Measurements from ENCODE around the gene DNAH5.
"Not testable (repeated sequence)": the region's sequence is repeated elsewhere in the genome, so short reads cannot be mapped to it uniquely, and the experiment has no call there.

DNAH5 gene

DNA sequence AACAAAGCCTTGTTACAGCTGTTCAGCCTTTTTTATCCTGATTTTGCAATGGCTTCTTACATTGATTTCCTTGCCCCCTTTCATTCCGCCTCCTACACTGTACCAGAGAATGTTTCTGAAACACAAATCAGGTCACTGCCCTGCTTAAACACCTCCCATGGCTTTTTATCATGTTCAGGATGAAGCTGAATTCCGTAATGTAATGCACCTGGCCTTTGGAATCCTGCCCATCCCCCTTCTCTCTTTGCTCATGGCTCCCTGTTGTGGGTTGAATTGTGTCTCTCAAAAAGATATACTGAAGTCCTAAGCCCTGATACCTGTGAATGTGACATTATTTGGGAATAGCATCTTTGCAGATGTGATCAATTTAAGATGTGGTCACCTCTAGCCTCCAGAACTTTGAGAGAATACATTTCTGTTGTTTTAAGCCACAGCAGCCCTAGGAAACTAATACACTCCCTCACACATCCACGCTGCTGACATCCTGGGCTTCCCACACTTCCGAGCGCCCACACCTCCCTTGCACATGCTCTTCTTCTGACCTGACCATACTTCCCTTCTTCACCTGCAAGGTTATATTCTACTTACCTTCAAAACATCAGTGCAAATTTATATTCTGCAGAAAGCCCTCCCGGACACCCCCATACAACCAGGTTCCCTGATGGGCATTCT is 101.2 kb downstream of the DNAH5 start:
- Histone ChIP-seq H3K27ac (ENCODE audit: low read depth, low read length) (peak overlapping the region; percentile 12), H3K9ac (ENCODE audit: low read depth, low read length) (no peak overlapping the region), H3K4me1 (ENCODE audit: control insufficient read depth, insufficient read depth, low read length) (peaks cover 15% of the 10 kb centered on the region), H3K27me3 (ENCODE audit: control insufficient read depth, insufficient read depth, low read length) (no peaks in the 10 kb centered on the region), H3K36me3 (ENCODE audit: control insufficient read depth, insufficient read depth, low read length) (no peaks in the 10 kb centered on the region), H3K9me3 (ENCODE audit: control insufficient read depth, insufficient read depth, low read length) (no peaks in the 10 kb centered on the region), H3K4me3 (ENCODE audit: low read depth, low read length) (no peak overlapping the region)

DNA sequence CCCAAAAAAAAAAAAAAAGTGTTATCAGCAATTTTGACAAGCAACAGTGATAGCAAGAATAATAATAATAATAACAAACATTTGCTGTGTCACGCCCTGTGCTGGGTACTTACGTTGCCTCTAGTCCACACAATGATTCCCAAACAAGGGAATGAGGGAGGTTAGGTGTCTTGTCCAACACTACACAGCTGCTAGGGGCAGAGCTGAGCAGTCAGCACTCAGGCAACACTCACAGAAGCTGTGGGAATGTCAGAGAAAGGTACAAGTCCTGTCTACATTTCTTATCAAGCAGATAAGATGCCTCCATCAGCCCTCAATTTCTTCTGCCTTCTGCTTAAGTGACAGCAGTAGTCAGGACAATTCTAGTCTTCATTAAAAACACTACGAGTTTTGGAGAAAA is 111.0 kb downstream of the DNAH5 start:
- Histone ChIP-seq H3K4me3 (ENCODE audit: low read depth, low read length) (no peak overlapping the region), H3K4me1 (ENCODE audit: control insufficient read depth, insufficient read depth, low read length) (peaks cover 6% of the 10 kb centered on the region; the same call in 1 of the 2 replicates), H3K9me3 (ENCODE audit: control insufficient read depth, insufficient read depth, low read length) (peaks cover 5% of the 10 kb centered on the region; the same call in 1 of the 2 replicates), H3K9ac (ENCODE audit: low read depth, low read length) (no peak overlapping the region), H3K27me3 (ENCODE audit: control insufficient read depth, insufficient read depth, low read length) (no peaks in the 10 kb centered on the region), H3K36me3 (ENCODE audit: control insufficient read depth, insufficient read depth, low read length) (no peaks in the 10 kb centered on the region), H3K27ac (ENCODE audit: low read depth, low read length) (no peak overlapping the region)

GRCh38 chr5:13831351-13831750 is 113.1 kb downstream of the DNAH5 start:
- H3K4me1 ChIP-seq (ENCODE audit: control insufficient read depth, insufficient read depth, low read length) = peaks cover 6% of the 10 kb centered on the region; the same call in 1 of the 2 replicates
- H3K4me3 ChIP-seq (ENCODE audit: low read depth, low read length) = no peak overlapping the region
- peaks cover 12% of the 10 kb centered on the region for H3K9me3 ChIP-seq (ENCODE audit: control insufficient read depth, insufficient read depth, low read length)
- no peaks in the 10 kb centered on the region for H3K27me3 ChIP-seq (ENCODE audit: control insufficient read depth, insufficient read depth, low read length)
- no peaks in the 10 kb centered on the region for H3K36me3 ChIP-seq (ENCODE audit: control insufficient read depth, insufficient read depth, low read length)
- H3K27ac ChIP-seq (ENCODE audit: low read depth, low read length) = no peak overlapping the region
- H3K9ac ChIP-seq (ENCODE audit: low read depth, low read length) = no peak overlapping the region

DNA sequence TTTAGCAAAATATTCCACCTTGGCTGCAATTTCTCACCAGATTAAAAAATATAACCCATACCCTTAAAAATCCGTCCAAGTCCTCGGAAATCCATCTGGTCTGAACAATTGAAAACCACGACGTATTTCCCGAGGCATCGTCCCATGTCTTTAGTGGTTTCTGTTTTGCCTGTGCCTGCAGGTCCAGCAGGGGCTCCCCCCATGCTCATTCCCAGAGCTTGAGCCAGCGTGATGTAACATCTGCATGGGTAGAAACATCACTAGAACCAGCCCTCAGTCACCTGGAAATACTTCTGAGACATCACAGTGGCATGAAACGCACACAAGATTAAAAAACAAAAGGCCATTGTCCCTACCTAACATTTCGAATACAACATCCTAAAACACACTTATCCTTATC is 114.0 kb downstream of the DNAH5 start:
- H3K4me1 ChIP-seq (ENCODE audit: control insufficient read depth, insufficient read depth, low read length) = peaks cover 3% of the 10 kb centered on the region; the same call in 1 of the 2 replicates
- no peaks in the 10 kb centered on the region for H3K36me3 ChIP-seq (ENCODE audit: control insufficient read depth, insufficient read depth, low read length)
- H3K9me3 ChIP-seq (ENCODE audit: control insufficient read depth, insufficient read depth, low read length) = peaks cover 8% of the 10 kb centered on the region
- H3K27me3 ChIP-seq (ENCODE audit: control insufficient read depth, insufficient read depth, low read length) = no peaks in the 10 kb centered on the region
- no peak overlapping the region for H3K27ac ChIP-seq (ENCODE audit: low read depth, low read length)
- no peak overlapping the region for H3K9ac ChIP-seq (ENCODE audit: low read depth, low read length)
- no peak overlapping the region for H3K4me3 ChIP-seq (ENCODE audit: low read depth, low read length)

DNA sequence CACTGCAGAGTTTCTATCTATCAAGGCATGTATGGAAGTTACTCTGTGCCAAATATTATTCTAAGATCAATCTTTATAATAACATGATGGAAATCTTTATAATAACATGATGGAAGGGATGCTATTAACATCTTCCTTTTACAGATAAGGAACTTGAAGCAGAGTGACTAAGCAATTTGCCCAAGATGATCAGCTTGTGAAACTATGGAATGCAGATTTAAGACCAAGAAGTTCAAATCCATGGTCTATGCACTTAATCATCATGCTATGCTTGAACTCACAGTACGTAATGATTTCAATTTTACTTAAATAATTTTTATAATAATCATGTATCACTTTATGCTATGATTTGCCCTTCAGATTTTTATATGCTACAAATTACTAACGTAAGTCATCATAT is 123.1 kb downstream of the DNAH5 start:
- Histone ChIP-seq H3K27me3 (ENCODE audit: control insufficient read depth, insufficient read depth, low read length) (no peaks in the 10 kb centered on the region), H3K36me3 (ENCODE audit: control insufficient read depth, insufficient read depth, low read length) (no peaks in the 10 kb centered on the region), H3K4me1 (ENCODE audit: control insufficient read depth, insufficient read depth, low read length) (no peaks in the 10 kb centered on the region), H3K9me3 (ENCODE audit: control insufficient read depth, insufficient read depth, low read length) (no peaks in the 10 kb centered on the region), H3K9ac (ENCODE audit: low read depth, low read length) (no peak overlapping the region), H3K27ac (ENCODE audit: low read depth, low read length) (no peak overlapping the region), H3K4me3 (ENCODE audit: low read depth, low read length) (no peak overlapping the region)

GRCh38 chr5:13816126-13816525 is 128.4 kb downstream of the DNAH5 start:
- no peak overlapping the region for H3K4me3 ChIP-seq (ENCODE audit: low read depth, low read length)
- H3K9me3 ChIP-seq (ENCODE audit: control insufficient read depth, insufficient read depth, low read length) = no peaks in the 10 kb centered on the region
- no peak overlapping the region for H3K27ac ChIP-seq (ENCODE audit: low read depth, low read length)
- H3K36me3 ChIP-seq (ENCODE audit: control insufficient read depth, insufficient read depth, low read length) = no peaks in the 10 kb centered on the region
- no peaks in the 10 kb centered on the region for H3K27me3 ChIP-seq (ENCODE audit: control insufficient read depth, insufficient read depth, low read length)
- no peak overlapping the region for H3K9ac ChIP-seq (ENCODE audit: low read depth, low read length)
- H3K4me1 ChIP-seq (ENCODE audit: control insufficient read depth, insufficient read depth, low read length) = no peaks in the 10 kb centered on the region

DNA sequence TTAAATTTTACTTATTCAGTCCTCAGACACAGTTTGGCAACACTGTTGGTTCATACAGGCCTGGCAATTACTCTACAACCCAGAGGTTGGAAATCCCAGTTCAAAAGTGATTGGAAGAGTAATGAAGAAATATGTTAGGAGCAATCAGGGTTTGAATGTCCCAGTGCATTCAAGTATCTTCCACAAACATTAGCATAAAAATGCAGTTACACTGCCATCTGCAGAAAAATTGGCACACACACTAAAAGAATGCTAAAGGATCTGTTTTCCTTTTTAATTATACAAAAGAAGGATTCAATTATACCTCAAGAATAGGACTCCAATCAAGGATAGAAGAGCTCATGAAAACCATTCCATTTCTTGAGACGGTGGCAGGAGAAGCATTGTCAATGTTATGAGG is 130.2 kb downstream of the DNAH5 start:
- H3K36me3 ChIP-seq (ENCODE audit: control insufficient read depth, insufficient read depth, low read length) = no peaks in the 10 kb centered on the region
- no peaks in the 10 kb centered on the region for H3K9me3 ChIP-seq (ENCODE audit: control insufficient read depth, insufficient read depth, low read length)
- H3K27me3 ChIP-seq (ENCODE audit: control insufficient read depth, insufficient read depth, low read length) = no peaks in the 10 kb centered on the region
- H3K27ac ChIP-seq (ENCODE audit: low read depth, low read length) = no peak overlapping the region
- no peak overlapping the region for H3K4me3 ChIP-seq (ENCODE audit: low read depth, low read length)
- H3K4me1 ChIP-seq (ENCODE audit: control insufficient read depth, insufficient read depth, low read length) = no peaks in the 10 kb centered on the region
- no peak overlapping the region for H3K9ac ChIP-seq (ENCODE audit: low read depth, low read length)

- Histone ChIP-seq H3K27me3 (ENCODE audit: control insufficient read depth, insufficient read depth, low read length) (no peaks in the 10 kb centered on the region), H3K4me3 (ENCODE audit: low read depth, low read length) (no peak overlapping the region), H3K9me3 (ENCODE audit: control insufficient read depth, insufficient read depth, low read length) (0 out of 2 replicates have a peak, but pooled peaks cover 3% of the 10 kb centered on the region), H3K27ac (ENCODE audit: low read depth, low read length) (no peak overlapping the region), H3K36me3 (ENCODE audit: control insufficient read depth, insufficient read depth, low read length) (no peaks in the 10 kb centered on the region), H3K9ac (ENCODE audit: low read depth, low read length) (no peak overlapping the region), H3K4me1 (ENCODE audit: control insufficient read depth, insufficient read depth, low read length) (no peaks in the 10 kb centered on the region)
These were observed 134.6 kb downstream of the DNAH5 start for GRCh38 chr5:13809921-13810320.

DNA sequence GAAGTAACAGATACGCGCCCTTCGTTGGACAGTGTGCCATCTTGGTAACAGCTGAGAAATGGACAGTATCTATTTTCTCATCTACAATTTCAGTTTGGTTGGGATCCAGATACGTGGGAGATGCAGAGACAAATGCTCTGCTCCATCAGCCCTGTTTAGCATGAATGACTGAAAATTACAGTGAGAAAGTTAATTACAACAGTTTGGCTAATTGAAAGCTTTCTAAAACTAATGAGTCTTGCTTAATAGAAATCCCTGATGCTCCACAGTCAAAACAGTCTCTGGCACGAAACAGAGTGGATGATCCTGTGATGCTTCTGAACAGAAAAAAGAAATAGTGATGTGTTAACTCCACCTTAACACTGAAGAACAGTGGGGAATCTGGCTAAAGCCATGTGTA is 140.2 kb downstream of the DNAH5 start:
- Histone ChIP-seq H3K27ac (ENCODE audit: low read depth, low read length) (no peak overlapping the region), H3K9ac (ENCODE audit: low read depth, low read length) (no peak overlapping the region)

GRCh38 chr5:13798569-13798968 is 145.9 kb downstream of the DNAH5 start:
- H3K4me3 ChIP-seq (ENCODE audit: low read depth, low read length); H3K9me3 ChIP-seq (ENCODE audit: control insufficient read depth, insufficient read depth, low read length); H3K27ac ChIP-seq (ENCODE audit: low read depth, low read length); H3K4me1 ChIP-seq (ENCODE audit: control insufficient read depth, insufficient read depth, low read length); H3K36me3 ChIP-seq (ENCODE audit: control insufficient read depth, insufficient read depth, low read length); H3K27me3 ChIP-seq (ENCODE audit: control insufficient read depth, insufficient read depth, low read length); H3K9ac ChIP-seq (ENCODE audit: low read depth, low read length): not testable (repeated sequence)

More for the DNA sequence above, 140.2 kb downstream of the DNAH5 start:
- Histone ChIP-seq H3K9me3 (ENCODE audit: control insufficient read depth, insufficient read depth, low read length) (0 out of 2 replicates have a peak, but pooled peaks cover 3% of the 10 kb centered on the region), H3K4me3 (ENCODE audit: low read depth, low read length) (no peak overlapping the region), H3K27me3 (ENCODE audit: control insufficient read depth, insufficient read depth, low read length) (no peaks in the 10 kb centered on the region), H3K36me3 (ENCODE audit: control insufficient read depth, insufficient read depth, low read length) (no peaks in the 10 kb centered on the region), H3K4me1 (ENCODE audit: control insufficient read depth, insufficient read depth, low read length) (no peaks in the 10 kb centered on the region)

DNA sequence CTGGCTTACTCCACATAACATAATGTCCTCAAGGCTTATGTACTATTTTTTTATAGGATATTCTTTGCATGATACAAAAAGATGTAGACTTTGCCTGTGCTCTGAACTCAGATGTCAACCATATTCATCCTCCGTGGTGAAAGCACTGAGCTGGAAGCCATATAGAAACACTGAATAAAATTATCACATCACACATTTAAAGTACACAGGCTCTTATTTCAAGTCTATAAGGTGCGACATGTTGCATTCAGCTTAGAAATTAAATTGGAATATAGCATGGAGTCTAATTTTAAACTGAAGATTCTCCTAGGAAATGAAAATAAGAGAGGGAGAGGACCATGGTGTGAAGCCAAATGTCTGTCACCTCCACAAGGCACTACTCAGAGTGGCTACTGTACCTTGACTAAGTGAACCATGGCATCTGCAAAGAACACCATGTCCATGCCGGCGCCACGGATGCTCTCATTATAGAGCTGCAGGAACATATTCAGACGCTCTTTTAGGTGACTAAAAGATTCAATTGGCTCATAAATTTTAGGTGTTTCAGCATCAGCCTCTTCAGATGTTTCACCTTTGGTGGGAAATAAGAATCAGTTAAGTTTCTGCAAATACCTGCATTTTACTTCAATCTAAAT is 158.6 kb downstream of the DNAH5 start:
- H3K27ac ChIP-seq (ENCODE audit: low read depth, low read length) = no peak overlapping the region
- no peaks in the 10 kb centered on the region for H3K27me3 ChIP-seq (ENCODE audit: control insufficient read depth, insufficient read depth, low read length)
- no peaks in the 10 kb centered on the region for H3K36me3 ChIP-seq (ENCODE audit: control insufficient read depth, insufficient read depth, low read length)
- no peak overlapping the region for H3K9ac ChIP-seq (ENCODE audit: low read depth, low read length)
- H3K4me3 ChIP-seq (ENCODE audit: low read depth, low read length) = no peak overlapping the region
- no peaks in the 10 kb centered on the region; the same call in 1 of the 2 replicates for H3K9me3 ChIP-seq (ENCODE audit: control insufficient read depth, insufficient read depth, low read length)
- no peaks in the 10 kb centered on the region for H3K4me1 ChIP-seq (ENCODE audit: control insufficient read depth, insufficient read depth, low read length)

Measured in HUES48 (cell line).